Measurements from ENCODE around the gene IL17B. TPM values are rescaled to one million over a fixed set of nuclear protein-coding genes. Genes with fewer than 3 reads are reported as not detected.

IL17B gene
- total RNA-seq, 1 experiment from 2014 or later, result not detected

- H3K27me3 Mint-ChIP-seq (ENCODE audit: low read depth), result no peaks in the 10 kb centered on the region
- peaks cover 53% of the 10 kb centered on the region for H3K4me1 Mint-ChIP-seq
- ChIA-PET CTCF (interaction anchor here (1.3 to 6.0 kb wide), 7 partner anchors 12 to 55 kb away, joined by 3 to 57 read pairs (median 10); partner anchors contain the start of gene IL17B), POLR2A (no interaction called here)
- no peak for TF ChIP-seq MYBL2 (CRISPR knock-in tag; IDR thresholded peaks at IDR 0.05)
- TF ChIP-seq NFATC4 (CRISPR knock-in tag; IDR thresholded peaks at IDR 0.05), result no peak
- no peak for TF ChIP-seq GTF2I (CRISPR knock-in tag; conservative IDR thresholded peaks at IDR 0.05)
- H3K4me3 Mint-ChIP-seq, result no peak overlapping the region
- DNase-seq (ENCODE audit: low spot score) (no peak), ATAC-seq (no peak)
- H3K9me3 Mint-ChIP-seq, result no peaks in the 10 kb centered on the region
- no peak overlapping the region for H3K27ac Mint-ChIP-seq
- H3K36me3 Mint-ChIP-seq, result no peaks in the 10 kb centered on the region
Observed at GRCh38 chr5:149421834-149422233, 42.7 kb upstream of the IL17B start.

- Mint-ChIP-seq H3K27ac (no peak overlapping the region), H3K9me3 (no peaks in the 10 kb centered on the region), H3K4me3 (no peak overlapping the region), H3K27me3 (ENCODE audit: low read depth) (no peaks in the 10 kb centered on the region), H3K4me1 (peaks cover 54% of the 10 kb centered on the region), H3K36me3 (no peaks in the 10 kb centered on the region)
- CTCF ChIA-PET, result interaction anchor here (1.8 to 6.0 kb wide), 6 partner anchors 12 to 54 kb away, joined by 6 to 57 read pairs (median 10); no protein-coding TSS in a partner anchor
- TF ChIP-seq IRF2 (CRISPR knock-in tag; IDR thresholded peaks at IDR 0.05; ENCODE audit: borderline replicate concordance, low read depth) (no peak), FOXJ3 (CRISPR knock-in tag; IDR thresholded peaks at IDR 0.05; ENCODE audit: borderline replicate concordance) (no peak), NFATC4 (CRISPR knock-in tag; IDR thresholded peaks at IDR 0.05) (no peak), ATF3 (CRISPR knock-in tag; conservative IDR thresholded peaks at IDR 0.05) (no peak), SOX15 (CRISPR knock-in tag; IDR thresholded peaks at IDR 0.05) (no peak), MXD4 (CRISPR knock-in tag; IDR thresholded peaks at IDR 0.05; ENCODE audit: borderline replicate concordance) (no peak), ATF1 (CRISPR knock-in tag; IDR thresholded peaks at IDR 0.05) (no peak), ZBTB21 (CRISPR knock-in tag; IDR thresholded peaks at IDR 0.05; ENCODE audit: borderline replicate concordance) (no peak), ERG (CRISPR knock-in tag; IDR thresholded peaks at IDR 0.05) (no peak), ZNF317 (CRISPR knock-in tag; IDR thresholded peaks at IDR 0.05; ENCODE audit: borderline replicate concordance, low read depth) (no peak), ZNF232 (CRISPR knock-in tag; IDR thresholded peaks at IDR 0.05) (no peak)
- DNase-seq (ENCODE audit: low spot score), result no peak
- ATAC-seq, result no peak
- POLR2A ChIA-PET, result no interaction called here
Observed at GRCh38 chr5:149421372-149421685, 42.2 kb upstream of the IL17B start.

GRCh38 chr5:149420545-149421371 is 41.7 kb upstream of the IL17B start:
- CTCF ChIA-PET, result interaction anchor here (1.5 to 6.0 kb wide), 7 partner anchors 8 to 53 kb away, joined by 4 to 57 read pairs (median 7); no protein-coding TSS in a partner anchor
- no peak for TF ChIP-seq ZNF138 (CRISPR knock-in tag; conservative IDR thresholded peaks at IDR 0.05)
- no peak for TF ChIP-seq AFF4 (CRISPR knock-in tag; IDR thresholded peaks at IDR 0.05; ENCODE audit: borderline replicate concordance)
- TF ChIP-seq IRF2 (CRISPR knock-in tag; IDR thresholded peaks at IDR 0.05; ENCODE audit: borderline replicate concordance, low read depth), result no peak
- no peak for TF ChIP-seq E2F1 (CRISPR knock-in tag; IDR thresholded peaks at IDR 0.05)
- no peak for TF ChIP-seq ESRRA (CRISPR knock-in tag; IDR thresholded peaks at IDR 0.05; ENCODE audit: borderline replicate concordance)
- no peak for TF ChIP-seq CTCF (IDR thresholded peaks at IDR 0.05)
- TF ChIP-seq ZNF512 (CRISPR knock-in tag; IDR thresholded peaks at IDR 0.05; ENCODE audit: borderline replicate concordance), result no peak
- TF ChIP-seq ERG (CRISPR knock-in tag; IDR thresholded peaks at IDR 0.05), result no peak

More at GRCh38 chr5:149420545-149421371, 41.7 kb upstream of the IL17B start:
- H3K27me3 Mint-ChIP-seq (ENCODE audit: low read depth), result no peaks in the 10 kb centered on the region
- no peak overlapping the region for H3K4me3 Mint-ChIP-seq
- POLR2A ChIA-PET, result interaction anchor here (0.8 kb wide), 1 partner anchor 15 kb away, joined by 3 read pairs; no protein-coding TSS in a partner anchor
- ATAC-seq (no peak), DNase-seq (ENCODE audit: low spot score) (no peak)
- peaks cover 54% of the 10 kb centered on the region for H3K4me1 Mint-ChIP-seq
- no peaks in the 10 kb centered on the region for H3K9me3 Mint-ChIP-seq
- H3K36me3 Mint-ChIP-seq, result no peaks in the 10 kb centered on the region
- H3K27ac Mint-ChIP-seq, result no peak overlapping the region
